ENCODE results near the gene YARS1. TPM values are rescaled to one million over a fixed set of nuclear protein-coding genes. Genes with fewer than 3 reads are reported as not detected.

The YARS1 gene
- total RNA-seq, 6 donors from 2014 or later = 82.1 to 110 (median 95.1) TPM

- peaks cover 38 to 78% (median 61%) of the 10 kb centered on the region in 4 donors for H3K4me1 ChIP-seq
- H3K27me3 ChIP-seq = no peaks in the 10 kb centered on the region
- H3K36me3 ChIP-seq = no peaks in the 10 kb centered on the region
- ATAC-seq (ENCODE audit: low FRiP score in 2 of 2) (no peak), DNase-seq (no peak)
- peak overlapping the region; percentile 85 to 91 (median 86) for H3K27ac ChIP-seq
- no peaks in the 10 kb centered on the region for H3K9me3 ChIP-seq
- WGBS, 2 donors = 63 to 65% methylated on average over 7 of the region's 7 CpGs
- H3K4me3 ChIP-seq = no peak overlapping the region
- no peak for TF ChIP-seq EP300 (IDR thresholded peaks at IDR 0.05)
- TF ChIP-seq POLR2AphosphoS5 (IDR thresholded peaks at IDR 0.05) = no peak
- no peak for TF ChIP-seq POLR2A (IDR thresholded peaks at IDR 0.05)
- no peak for TF ChIP-seq CTCF (IDR thresholded peaks at IDR 0.05)
Observed at GRCh38 chr1:32758177-32758794, 58.9 kb downstream of the YARS1 start.

- Histone ChIP-seq H3K27me3 (no peaks in the 10 kb centered on the region), H3K9me3 (no peaks in the 10 kb centered on the region), H3K27ac (peak overlapping the region; percentile 18 to 91 (median 86)), H3K4me1 (peaks cover 42 to 80% (median 62%) of the 10 kb centered on the region in 4 donors), H3K36me3 (no peaks in the 10 kb centered on the region), H3K4me3 (no peak overlapping the region)
- WGBS, 2 donors = 75 to 80% methylated on average over 4 of the region's 4 CpGs
- no peak for ATAC-seq (ENCODE audit: low FRiP score in 2 of 2)
- TF ChIP-seq POLR2A (IDR thresholded peaks at IDR 0.05) (no peak), EP300 (IDR thresholded peaks at IDR 0.05) (no peak), CTCF (IDR thresholded peaks at IDR 0.05) (no peak), POLR2AphosphoS5 (IDR thresholded peaks at IDR 0.05) (no peak)
- no peak for DNase-seq
Observed at GRCh38 chr1:32757213-32757895, 59.8 kb downstream of the YARS1 start.

GRCh38 chr1:32755810-32756159 lies 61.4 kb downstream of the YARS1 start:
- ATAC-seq (ENCODE audit: low FRiP score in 2 of 2) (no peak), DNase-seq (no peak)
- Histone ChIP-seq H3K27me3 (no peaks in the 10 kb centered on the region), H3K4me1 (peaks cover 37 to 74% (median 46%) of the 10 kb centered on the region in 4 donors), H3K4me3 (peak overlapping the region in 1 of 4 donors; percentile 83), H3K36me3 (no peaks in the 10 kb centered on the region), H3K27ac (peak overlapping the region; percentile 38 to 82 (median 72)), H3K9me3 (no peaks in the 10 kb centered on the region)
- no peak for TF ChIP-seq POLR2AphosphoS5 (IDR thresholded peaks at IDR 0.05)
- TF ChIP-seq POLR2A (IDR thresholded peaks at IDR 0.05) = no peak
- TF ChIP-seq EP300 (IDR thresholded peaks at IDR 0.05) = no peak
- TF ChIP-seq CTCF (IDR thresholded peaks at IDR 0.05) = no peak
- WGBS, 2 donors = 57 to 66% methylated on average over 3 of the region's 3 CpGs

GRCh38 chr1:32755098-32755809 lies 61.9 kb downstream of the YARS1 start:
- DNase-seq (no peak), ATAC-seq (ENCODE audit: low FRiP score in 2 of 2) (no peak)
- Histone ChIP-seq H3K36me3 (no peaks in the 10 kb centered on the region), H3K4me3 (peak overlapping the region in 3 of 4 donors; percentile 62 to 83 (median 76)), H3K27me3 (no peaks in the 10 kb centered on the region), H3K4me1 (peaks cover 35 to 69% (median 45%) of the 10 kb centered on the region in 4 donors), H3K27ac (peak overlapping the region; percentile 63 to 82 (median 72)), H3K9me3 (no peaks in the 10 kb centered on the region)
- no peak for TF ChIP-seq CTCF (IDR thresholded peaks at IDR 0.05)
- no peak for TF ChIP-seq POLR2A (IDR thresholded peaks at IDR 0.05)
- TF ChIP-seq POLR2AphosphoS5 (IDR thresholded peaks at IDR 0.05) = no peak
- TF ChIP-seq EP300 (IDR thresholded peaks at IDR 0.05) = no peak
- WGBS, 2 donors = 46 to 60% methylated on average over 8 to 9 of the region's 10 CpGs
